Nephron (organoid): ENCODE measurements around the gene POMGNT2.

Experiments
- H3K27ac Mint-ChIP-seq, 3 experiments: 2 replicates each; pipeline ENCODE4 v1.8.0; 2020; ENCODE audit warnings: mixed read lengths in 3 of 3, mild to moderate bottlenecking in 2 of 3, moderate library complexity in 1 of 3
- H3K27me3 Mint-ChIP-seq: 2 replicates; pipeline ENCODE4 v1.8.0; 2021; ENCODE audit warnings: low read depth, mild to moderate bottlenecking, moderate library complexity, mixed read lengths
- H3K36me3 Mint-ChIP-seq: 2 replicates; pipeline ENCODE4 v1.8.0; 2020; ENCODE audit warnings: low read depth, mixed read lengths
- H3K4me1 Mint-ChIP-seq: 2 replicates; pipeline ENCODE4 v1.8.0; 2020; ENCODE audit warnings: mixed read lengths
- H3K4me3 Mint-ChIP-seq, 3 experiments: 2 replicates each; pipeline ENCODE4 v1.8.0; 2020; ENCODE audit warnings: mild to moderate bottlenecking in 3 of 3, mixed read lengths in 3 of 3, moderate library complexity in 2 of 3
- H3K9me3 Mint-ChIP-seq: 2 replicates; pipeline ENCODE4 v1.8.0; 2020; ENCODE audit warnings: mixed read lengths
- CTCF ChIP-seq, 3 experiments: fragments of 200-600 bp; sonication (generic); IDR thresholded peaks; one replicate each; pipeline ENCODE4 v1.5.0; 2021; ENCODE audit warnings: antibody characterized with exemption in 3 of 3; ENCODE audit not compliant: unreplicated experiment in 3 of 3

Gene POMGNT2

GRCh38 chr3:43043793-43044192 lies 62.1 kb downstream of the POMGNT2 start:
- Mint-ChIP-seq H3K4me3 (no peak overlapping the region), H3K4me1 (peaks cover 5% of the 10 kb centered on the region), H3K27ac (no peak overlapping the region), H3K36me3 (peaks cover 3% of the 10 kb centered on the region), H3K9me3 (peaks cover 50% of the 10 kb centered on the region), H3K27me3 (no peaks in the 10 kb centered on the region)
- TF ChIP-seq CTCF (IDR thresholded peaks at IDR 0.05; ENCODE audit: unreplicated experiment in 3 of 3): no peak

- no peak for TF ChIP-seq CTCF (IDR thresholded peaks at IDR 0.05; ENCODE audit: unreplicated experiment in 3 of 3)
- H3K27me3 Mint-ChIP-seq: peaks cover 4% of the 10 kb centered on the region
- H3K4me1 Mint-ChIP-seq: peaks cover 5% of the 10 kb centered on the region
- no peak overlapping the region for H3K4me3 Mint-ChIP-seq
- H3K9me3 Mint-ChIP-seq: peaks cover 46% of the 10 kb centered on the region
- H3K27ac Mint-ChIP-seq: no peak overlapping the region
- peaks cover 3% of the 10 kb centered on the region for H3K36me3 Mint-ChIP-seq
These were observed 62.7 kb downstream of the POMGNT2 start for GRCh38 chr3:43043071-43043766.

- peaks cover 4% of the 10 kb centered on the region for H3K27me3 Mint-ChIP-seq
- H3K9me3 Mint-ChIP-seq: peaks cover 37% of the 10 kb centered on the region
- H3K4me3 Mint-ChIP-seq: no peak overlapping the region
- peaks cover 3% of the 10 kb centered on the region for H3K36me3 Mint-ChIP-seq
- peaks cover 9% of the 10 kb centered on the region for H3K4me1 Mint-ChIP-seq
- no peak for TF ChIP-seq CTCF (IDR thresholded peaks at IDR 0.05; ENCODE audit: unreplicated experiment in 3 of 3)
- no peak overlapping the region for H3K27ac Mint-ChIP-seq
These were observed 64.4 kb downstream of the POMGNT2 start for GRCh38 chr3:43041517-43041916.

GRCh38 chr3:43038010-43038409 lies 67.9 kb downstream of the POMGNT2 start:
- Mint-ChIP-seq H3K4me1 (peaks cover 19% of the 10 kb centered on the region), H3K27me3 (peaks cover 4% of the 10 kb centered on the region), H3K27ac (no peak overlapping the region), H3K9me3 (peaks cover 10% of the 10 kb centered on the region), H3K4me3 (no peak overlapping the region), H3K36me3 (no peaks in the 10 kb centered on the region)
- TF ChIP-seq CTCF (IDR thresholded peaks at IDR 0.05; ENCODE audit: unreplicated experiment in 3 of 3): no peak

- H3K36me3 Mint-ChIP-seq: no peaks in the 10 kb centered on the region
- H3K4me3 Mint-ChIP-seq: no peak overlapping the region
- peaks cover 5% of the 10 kb centered on the region for H3K9me3 Mint-ChIP-seq
- no peak overlapping the region for H3K27ac Mint-ChIP-seq
- H3K4me1 Mint-ChIP-seq: peaks cover 21% of the 10 kb centered on the region
- TF ChIP-seq CTCF (IDR thresholded peaks at IDR 0.05; ENCODE audit: unreplicated experiment in 3 of 3): no peak
- H3K27me3 Mint-ChIP-seq: peaks cover 9% of the 10 kb centered on the region
These were observed 69.1 kb downstream of the POMGNT2 start for GRCh38 chr3:43036621-43037423.
